ENCODE measurements around the gene MRTFA.

Gene MRTFA

GRCh38 chr22:40595497-40596234 is 40.9 kb downstream of the MRTFA start:
- H3K4me3 ChIP-seq (ENCODE audit: low read depth, low read length): no peak overlapping the region
- TF ChIP-seq, protein P1, sequence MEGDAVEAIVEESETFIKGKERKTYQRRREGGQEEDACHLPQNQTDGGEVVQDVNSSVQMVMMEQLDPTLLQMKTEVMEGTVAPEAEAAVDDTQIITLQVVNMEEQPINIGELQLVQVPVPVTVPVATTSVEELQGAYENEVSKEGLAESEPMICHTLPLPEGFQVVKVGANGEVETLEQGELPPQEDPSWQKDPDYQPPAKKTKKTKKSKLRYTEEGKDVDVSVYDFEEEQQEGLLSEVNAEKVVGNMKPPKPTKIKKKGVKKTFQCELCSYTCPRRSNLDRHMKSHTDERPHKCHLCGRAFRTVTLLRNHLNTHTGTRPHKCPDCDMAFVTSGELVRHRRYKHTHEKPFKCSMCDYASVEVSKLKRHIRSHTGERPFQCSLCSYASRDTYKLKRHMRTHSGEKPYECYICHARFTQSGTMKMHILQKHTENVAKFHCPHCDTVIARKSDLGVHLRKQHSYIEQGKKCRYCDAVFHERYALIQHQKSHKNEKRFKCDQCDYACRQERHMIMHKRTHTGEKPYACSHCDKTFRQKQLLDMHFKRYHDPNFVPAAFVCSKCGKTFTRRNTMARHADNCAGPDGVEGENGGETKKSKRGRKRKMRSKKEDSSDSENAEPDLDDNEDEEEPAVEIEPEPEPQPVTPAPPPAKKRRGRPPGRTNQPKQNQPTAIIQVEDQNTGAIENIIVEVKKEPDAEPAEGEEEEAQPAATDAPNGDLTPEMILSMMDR (IDR thresholded peaks at IDR 0.05; ENCODE audit: low read depth, low read length, missing control alignments): no peak
- no peak for DNase-seq (ENCODE audit: low read depth)

DNA sequence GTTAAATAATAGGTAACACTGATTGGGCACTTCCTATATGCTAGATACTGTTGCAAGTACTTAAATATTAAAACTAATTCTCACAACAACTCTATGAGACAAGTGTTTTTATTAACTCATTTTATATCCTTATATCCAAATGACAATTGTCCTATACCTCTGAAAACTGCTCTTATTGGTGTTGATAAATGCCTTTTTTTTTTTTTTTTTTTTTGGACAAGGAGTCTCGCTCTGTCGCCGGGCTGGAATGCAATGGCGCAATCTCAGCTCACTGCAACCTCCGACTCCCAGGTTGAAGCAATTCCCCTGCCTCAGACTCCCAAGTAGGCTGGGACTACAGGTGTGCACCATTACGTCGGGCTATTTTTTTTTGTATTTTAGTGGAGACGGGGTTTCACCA is 41.6 kb downstream of the MRTFA start:
- TF ChIP-seq, protein P1 (IDR thresholded peaks at IDR 0.05; ENCODE audit: low read depth, low read length, missing control alignments): no peak
- no peak for DNase-seq (ENCODE audit: low read depth)
- H3K4me3 ChIP-seq (ENCODE audit: low read depth, low read length): no peak overlapping the region

GRCh38 chr22:40594346-40594745 is 42.2 kb downstream of the MRTFA start:
- TF ChIP-seq, protein P1 (IDR thresholded peaks at IDR 0.05; ENCODE audit: low read depth, low read length, missing control alignments): no peak
- no peak overlapping the region; the same call in 1 of the 2 replicates for H3K4me3 ChIP-seq (ENCODE audit: low read depth, low read length)
- DNase-seq (ENCODE audit: low read depth): no peak

- DNase-seq (ENCODE audit: low read depth): peak; percentile 67
- TF ChIP-seq, protein P1 (IDR thresholded peaks at IDR 0.05; ENCODE audit: low read depth, low read length, missing control alignments): peak; percentile 4
- H3K4me3 ChIP-seq (ENCODE audit: low read depth, low read length): peak overlapping the region; percentile 6; the same call in 1 of the 2 replicates
Observed at GRCh38 chr22:40593460-40594273, 42.9 kb downstream of the MRTFA start.

DNA sequence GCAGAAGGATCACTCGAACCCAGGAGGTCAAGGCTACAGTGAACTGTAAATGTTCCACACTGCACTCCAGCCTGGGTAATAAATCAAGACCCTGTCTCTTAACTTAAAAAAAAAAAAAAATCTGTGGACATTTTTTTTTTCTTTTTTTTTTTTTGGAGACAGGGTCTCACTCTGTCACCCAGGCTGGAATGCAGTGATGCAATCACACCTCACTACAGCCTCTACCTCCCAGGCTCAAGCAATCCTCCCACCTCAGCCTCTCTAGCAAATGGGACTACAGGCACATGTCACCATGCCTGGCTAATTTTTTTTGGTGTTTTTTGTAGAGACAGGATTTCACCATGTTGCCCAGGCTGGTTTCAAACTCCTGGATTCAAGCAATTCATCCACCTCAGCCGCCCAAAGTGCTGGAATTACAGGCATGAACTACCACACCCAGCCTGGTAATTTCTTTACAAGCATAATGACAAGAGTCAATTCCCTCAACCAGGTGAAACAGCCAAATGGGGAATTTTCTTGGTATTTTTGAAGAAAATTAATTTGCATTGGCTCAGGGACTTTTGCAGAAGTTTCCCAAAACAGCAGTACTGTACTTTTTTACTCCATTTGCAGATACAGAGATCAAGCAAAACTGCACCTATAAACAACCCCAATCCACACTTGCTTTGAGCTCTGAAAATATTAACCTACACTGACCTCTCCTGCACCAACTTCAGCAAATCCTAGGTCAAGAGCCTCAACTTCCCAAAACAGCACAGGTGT is 44.0 kb downstream of the MRTFA start:
- TF ChIP-seq, protein P1 (IDR thresholded peaks at IDR 0.05; ENCODE audit: low read depth, low read length, missing control alignments): no peak
- peak overlapping the region; percentile 20; the same call in 1 of the 2 replicates for H3K4me3 ChIP-seq (ENCODE audit: low read depth, low read length)
- DNase-seq (ENCODE audit: low read depth): peak; percentile 44

GRCh38 chr22:40588726-40589125 is 47.8 kb downstream of the MRTFA start:
- DNase-seq (ENCODE audit: low read depth): no peak
- TF ChIP-seq, protein P1 (IDR thresholded peaks at IDR 0.05; ENCODE audit: low read depth, low read length, missing control alignments): no peak
- H3K4me3 ChIP-seq (ENCODE audit: low read depth, low read length): no peak overlapping the region

All from GM12864 (cell line).